Ovary (tissue), 3 donors: ENCODE results near the gene TRIM66.

Experiments used
- EP300 ChIP-seq: sonication (generic); formaldehyde crosslinking; IDR thresholded peaks from one replicate; pipeline ENCODE4 v1.6.1; 2017; ENCODE audit warnings: antibody characterized with exemption
- POLR2A ChIP-seq: fragments of 450-650 bp; IDR thresholded peaks from one replicate; pipeline ENCODE4 v1.6.1; 2017; ENCODE audit warnings: antibody characterized with exemption, mild to moderate bottlenecking, moderate library complexity
- TF ChIP-seq, protein P1 (sequence below), 3 donors: fragments of 450-650 bp in 2 of 3; fragments of 200-600 bp in 1 of 3; IDR thresholded peaks; one replicate each; pipeline versions ENCODE4 v1.5.1 to v1.8.0; 2016 to 2022; ENCODE audit warnings: antibody characterized with exemption in 3 of 3, mild to moderate bottlenecking in 1 of 3
- donor health status: DM: no; HTN: no; CAD: no.

- TF ChIP-seq, protein P1, sequence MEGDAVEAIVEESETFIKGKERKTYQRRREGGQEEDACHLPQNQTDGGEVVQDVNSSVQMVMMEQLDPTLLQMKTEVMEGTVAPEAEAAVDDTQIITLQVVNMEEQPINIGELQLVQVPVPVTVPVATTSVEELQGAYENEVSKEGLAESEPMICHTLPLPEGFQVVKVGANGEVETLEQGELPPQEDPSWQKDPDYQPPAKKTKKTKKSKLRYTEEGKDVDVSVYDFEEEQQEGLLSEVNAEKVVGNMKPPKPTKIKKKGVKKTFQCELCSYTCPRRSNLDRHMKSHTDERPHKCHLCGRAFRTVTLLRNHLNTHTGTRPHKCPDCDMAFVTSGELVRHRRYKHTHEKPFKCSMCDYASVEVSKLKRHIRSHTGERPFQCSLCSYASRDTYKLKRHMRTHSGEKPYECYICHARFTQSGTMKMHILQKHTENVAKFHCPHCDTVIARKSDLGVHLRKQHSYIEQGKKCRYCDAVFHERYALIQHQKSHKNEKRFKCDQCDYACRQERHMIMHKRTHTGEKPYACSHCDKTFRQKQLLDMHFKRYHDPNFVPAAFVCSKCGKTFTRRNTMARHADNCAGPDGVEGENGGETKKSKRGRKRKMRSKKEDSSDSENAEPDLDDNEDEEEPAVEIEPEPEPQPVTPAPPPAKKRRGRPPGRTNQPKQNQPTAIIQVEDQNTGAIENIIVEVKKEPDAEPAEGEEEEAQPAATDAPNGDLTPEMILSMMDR (IDR thresholded peaks at IDR 0.05): no peak
- no peak for TF ChIP-seq EP300
- no peak for TF ChIP-seq POLR2A
Observed at GRCh38 chr11:8615291-8616032, 67.0 kb downstream of the TRIM66 start.
